Esophagus squamous epithelium (tissue), 5 donors: ENCODE measurements around the gene ZC3H10. TPM values are rescaled to one million over a fixed set of nuclear protein-coding genes. Genes with fewer than 3 reads are reported as not detected.

ENCODE experiments used
- DNase-seq: peaks from one replicate; lab custom pipeline; 2025; lab: John Stamatoyannopoulos, UW
- H3K27ac ChIP-seq, 4 donors: fragments of 200-600 bp; sonication (generic); one replicate each; pipeline ENCODE4 v1.5.1; 2016 to 2019; ENCODE audit warnings: mild to moderate bottlenecking in 1 of 4
- H3K27me3 ChIP-seq, 4 donors: fragments of 200-600 bp; sonication (generic); 1 replicate in 3 of 4; 2 replicates in 1 of 4; pipeline versions ENCODE4 v1.5.1 to v1.6.0; 2017 to 2021; ENCODE audit warnings: antibody characterized with exemption in 1 of 4
- H3K36me3 ChIP-seq, 3 donors: fragments of 200-600 bp; sonication (generic); one replicate each; pipeline ENCODE4 v1.5.1; 2016 to 2019
- H3K4me1 ChIP-seq, 3 donors: fragments of 200-600 bp; sonication (generic); one replicate each; pipeline ENCODE4 v1.5.1; 2017 to 2019
- H3K4me3 ChIP-seq, 4 donors: fragments of 200-600 bp; sonication (generic); 1 replicate in 3 of 4; 2 replicates in 1 of 4; pipeline ENCODE4 v1.5.1; 2016 to 2019; ENCODE audit warnings: mild to moderate bottlenecking in 2 of 4, moderate library complexity in 1 of 4
- H3K9me3 ChIP-seq, 3 donors: fragments of 200-600 bp; sonication (generic); one replicate each; pipeline ENCODE4 v1.5.1; 2016 to 2019
- POLR2A ChIP-seq, 4 donors: fragments of 450-650 bp; IDR thresholded peaks; one replicate each; pipeline ENCODE4 v1.6.1; 2017; ENCODE audit warnings: antibody characterized with exemption in 4 of 4, mild to moderate bottlenecking in 4 of 4, moderate library complexity in 3 of 4
- WGBS, 2 donors: methylation state at CpG; one replicate each; pipeline ENCODE4 v1.1.5; 2018; 5-methylcytosine and 5-hydroxymethylcytosine counted together
- intact Hi-C: fragments of 100-400 bp; cut with DNase I; formaldehyde crosslinking; loops from one replicate; pipeline ENCODE4 v1.15.0; 2022
- total RNA-seq, 4 donors: library from RNA; depleted of rRNA; stranded (reverse); fragments of >200 nt; gene quantifications; one replicate each; pipeline ENCODE4 v1.1.0, GENCODE V29; 2016
- TF ChIP-seq, protein P1 (sequence below), 6 experiments: fragments of 450-650 bp in 4 of 6; fragments of 200-600 bp in 2 of 6; sonication (generic) in 2 of 6; IDR thresholded peaks; one replicate each; pipeline ENCODE4 v1.5.1; 2016 to 2019; ENCODE audit warnings: antibody characterized with exemption in 6 of 6, mild to moderate bottlenecking in 4 of 6, moderate library complexity in 4 of 6
- donor health status: DM: yes; HTN: yes; CAD: no.

ZC3H10 gene
- total RNA-seq, 4 donors from 2014 or later: 1.5 to 3.8 (median 2.3) TPM

GRCh38 chr12:56165369-56165768 lies 47.3 kb downstream of the ZC3H10 start:
- peaks cover 61 to 100% (median 75%) of the 10 kb centered on the region in 3 donors for H3K36me3 ChIP-seq
- no peaks in the 10 kb centered on the region for H3K9me3 ChIP-seq
- DNase-seq: no peak
- H3K27me3 ChIP-seq: no peaks in the 10 kb centered on the region
- H3K27ac ChIP-seq: peak overlapping the region in 1 of 4 donors; percentile 17
- 46 to 79% methylated on average over 3 of the region's 4 CpGs for WGBS, 2 donors
- H3K4me3 ChIP-seq: no peak overlapping the region
- TF ChIP-seq, protein P1, sequence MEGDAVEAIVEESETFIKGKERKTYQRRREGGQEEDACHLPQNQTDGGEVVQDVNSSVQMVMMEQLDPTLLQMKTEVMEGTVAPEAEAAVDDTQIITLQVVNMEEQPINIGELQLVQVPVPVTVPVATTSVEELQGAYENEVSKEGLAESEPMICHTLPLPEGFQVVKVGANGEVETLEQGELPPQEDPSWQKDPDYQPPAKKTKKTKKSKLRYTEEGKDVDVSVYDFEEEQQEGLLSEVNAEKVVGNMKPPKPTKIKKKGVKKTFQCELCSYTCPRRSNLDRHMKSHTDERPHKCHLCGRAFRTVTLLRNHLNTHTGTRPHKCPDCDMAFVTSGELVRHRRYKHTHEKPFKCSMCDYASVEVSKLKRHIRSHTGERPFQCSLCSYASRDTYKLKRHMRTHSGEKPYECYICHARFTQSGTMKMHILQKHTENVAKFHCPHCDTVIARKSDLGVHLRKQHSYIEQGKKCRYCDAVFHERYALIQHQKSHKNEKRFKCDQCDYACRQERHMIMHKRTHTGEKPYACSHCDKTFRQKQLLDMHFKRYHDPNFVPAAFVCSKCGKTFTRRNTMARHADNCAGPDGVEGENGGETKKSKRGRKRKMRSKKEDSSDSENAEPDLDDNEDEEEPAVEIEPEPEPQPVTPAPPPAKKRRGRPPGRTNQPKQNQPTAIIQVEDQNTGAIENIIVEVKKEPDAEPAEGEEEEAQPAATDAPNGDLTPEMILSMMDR (IDR thresholded peaks at IDR 0.05): no peak
- TF ChIP-seq POLR2A (IDR thresholded peaks at IDR 0.05): no peak
- intact Hi-C loops: no loop called here
- H3K4me1 ChIP-seq: peaks cover 5 to 27% (median 22%) of the 10 kb centered on the region in 3 donors

DNA sequence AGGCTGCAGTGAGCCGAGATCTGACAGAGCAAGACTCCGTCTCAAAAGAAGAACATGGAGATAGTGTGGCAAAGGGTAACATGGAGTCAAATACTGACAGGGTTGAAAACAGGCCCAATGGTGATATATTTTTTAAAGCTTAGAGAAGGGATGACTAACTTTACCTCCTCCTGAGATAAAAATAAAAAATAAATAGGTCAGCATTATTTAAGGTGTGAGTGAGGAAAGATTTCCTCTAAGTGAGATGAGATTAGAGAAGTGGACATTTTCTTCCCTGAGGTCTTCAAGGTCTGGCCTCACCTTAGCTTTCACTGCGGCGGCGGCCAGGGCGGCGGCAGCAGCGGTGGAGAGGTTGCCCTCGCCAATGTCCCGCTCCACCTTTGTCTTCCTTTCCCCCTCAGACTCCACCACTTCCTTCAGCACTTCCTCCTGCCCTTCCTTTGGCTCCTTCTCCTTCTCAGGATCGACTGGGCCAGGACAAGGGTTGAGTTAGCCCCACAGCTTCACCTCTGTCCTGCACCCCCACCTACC lies 51.2 kb downstream of the ZC3H10 start:
- peaks cover 45 to 100% (median 79%) of the 10 kb centered on the region in 3 donors for H3K36me3 ChIP-seq
- H3K27me3 ChIP-seq: no peaks in the 10 kb centered on the region
- H3K27ac ChIP-seq: no peak overlapping the region
- DNase-seq: no peak
- 84 to 91% methylated on average over 11 of the region's 11 CpGs for WGBS, 2 donors
- no peaks in the 10 kb centered on the region for H3K4me1 ChIP-seq
- no peaks in the 10 kb centered on the region for H3K9me3 ChIP-seq
- H3K4me3 ChIP-seq: no peak overlapping the region
- TF ChIP-seq, protein P1 (IDR thresholded peaks at IDR 0.05): no peak
- no peak for TF ChIP-seq POLR2A (IDR thresholded peaks at IDR 0.05)
- intact Hi-C loops: no loop called here

- no peak for TF ChIP-seq POLR2A (IDR thresholded peaks at IDR 0.05)
- TF ChIP-seq, protein P1 (IDR thresholded peaks at IDR 0.05): no peak
- intact Hi-C loops: no loop called here
- 82 to 87% methylated on average over 3 to 5 of the region's 7 CpGs for WGBS, 2 donors
- Histone ChIP-seq H3K27ac (no peak overlapping the region), H3K4me1 (no peaks in the 10 kb centered on the region), H3K36me3 (peaks cover 42 to 100% (median 93%) of the 10 kb centered on the region in 3 donors), H3K9me3 (no peaks in the 10 kb centered on the region), H3K4me3 (no peak overlapping the region), H3K27me3 (no peaks in the 10 kb centered on the region)
- DNase-seq: no peak
Measured at GRCh38 chr12:56172839-56173238, 54.8 kb downstream of the ZC3H10 start.

Other genes starting within 250 kb of the ZC3H10 start
- gene PYM1, start 190.4 kb upstream of the ZC3H10 start, total RNA-seq: 100 to 1,000 TPM in 1 of 4 donors, 10 to 100 TPM in 3; 60.7 to 107 (median 85.0) TPM
- gene DGKA, start 187.1 kb upstream of the ZC3H10 start, total RNA-seq: 100 to 1,000 TPM in 3 of 4 donors, 10 to 100 TPM in 1; 95.7 to 209 (median 159) TPM
- gene PMEL, start 152.2 kb upstream of the ZC3H10 start, total RNA-seq: 1 to 10 TPM in 1 of 4 donors, under 1 TPM in 3; 0.48 to 3.4 (median 0.67) TPM
- gene CDK2, start 151.4 kb upstream of the ZC3H10 start, total RNA-seq: 10 to 100 TPM; 11.1 to 22.6 (median 17.0) TPM
- 10 to 100 TPM; 78.2 to 94.2 (median 86.4) TPM for gene RAB5B, start 144.2 kb upstream of the ZC3H10 start, total RNA-seq
- 10 to 100 TPM; 16.0 to 30.0 (median 18.5) TPM for gene SUOX, start 121.0 kb upstream of the ZC3H10 start, total RNA-seq
- gene IKZF4, start 97.2 kb upstream of the ZC3H10 start, total RNA-seq: 1 to 10 TPM; 1.2 to 2.0 (median 1.9) TPM
- gene RPS26, start 76.3 kb upstream of the ZC3H10 start, total RNA-seq: 1,000 to 10,000 TPM in 2 of 4 donors, 100 to 1,000 TPM in 2; 381 to 1,639 (median 1,040) TPM
- 100 to 1,000 TPM in 1 of 4 donors, 10 to 100 TPM in 3; 36.0 to 125 (median 82.8) TPM for gene ERBB3, start 38.1 kb upstream of the ZC3H10 start, total RNA-seq
- 100 to 1,000 TPM in 3 of 4 donors, 10 to 100 TPM in 1; 89.3 to 206 (median 176) TPM for gene PA2G4, start 13.7 kb upstream of the ZC3H10 start, total RNA-seq
- gene RPL41, start 1.6 kb upstream of the ZC3H10 start, total RNA-seq: 1,000 to 10,000 TPM in 3 of 4 donors, 100 to 1,000 TPM in 1; 966 to 4,641 (median 3,066) TPM
- gene ESYT1, start 10.0 kb downstream of the ZC3H10 start, total RNA-seq: 10 to 100 TPM; 42.6 to 70.8 (median 62.5) TPM
- gene MYL6B, start 34.3 kb downstream of the ZC3H10 start, total RNA-seq: 10 to 100 TPM; 26.3 to 51.0 (median 37.8) TPM
- 1,000 to 10,000 TPM; 1,011 to 2,279 (median 1,490) TPM for gene MYL6, start 40.1 kb downstream of the ZC3H10 start, total RNA-seq
- gene SMARCC2, start 71.2 kb downstream of the ZC3H10 start, total RNA-seq: 10 to 100 TPM; 31.7 to 64.9 (median 46.1) TPM
- 10 to 100 TPM; 21.1 to 42.5 (median 28.6) TPM for gene RNF41, start 103.7 kb downstream of the ZC3H10 start, total RNA-seq
- 10 to 100 TPM; 17.2 to 31.0 (median 21.6) TPM for gene NABP2, start 106.1 kb downstream of the ZC3H10 start, total RNA-seq
- gene SLC39A5, start 111.8 kb downstream of the ZC3H10 start, total RNA-seq: 1 to 10 TPM in 1 of 4 donors, not detected in 3; 1.1 TPM
- 10 to 100 TPM in 3 of 4 donors, 1 to 10 TPM in 1; 9.2 to 15.8 (median 13.9) TPM for gene ANKRD52, start 140.1 kb downstream of the ZC3H10 start, total RNA-seq
- 1 to 10 TPM; 1.6 to 9.5 (median 4.1) TPM for gene COQ10A, start 148.7 kb downstream of the ZC3H10 start, total RNA-seq
- gene CS, start 182.1 kb downstream of the ZC3H10 start, total RNA-seq: 100 to 1,000 TPM; 126 to 175 (median 133) TPM
- 10 to 100 TPM; 37.2 to 66.6 (median 55.3) TPM for gene CNPY2, start 197.7 kb downstream of the ZC3H10 start, total RNA-seq
- 10 to 100 TPM; 10.2 to 35.9 (median 14.9) TPM for gene PAN2, start 215.7 kb downstream of the ZC3H10 start, total RNA-seq
- gene IL23A, start 220.6 kb downstream of the ZC3H10 start, total RNA-seq: 10 to 100 TPM in 1 of 4 donors, 1 to 10 TPM in 2, not detected in 1; 2.6 to 28.6 (median 2.8) TPM
- 10 to 100 TPM; 54.3 to 83.7 (median 62.4) TPM for gene STAT2, start 241.8 kb downstream of the ZC3H10 start, total RNA-seq
- not detected for gene APOF, start 244.6 kb downstream of the ZC3H10 start, total RNA-seq